Ovary (tissue), 3 donors: ENCODE results near the gene NPL.

ENCODE experiments used
- EP300 ChIP-seq: sonication (generic); formaldehyde crosslinking; IDR thresholded peaks from one replicate; pipeline ENCODE4 v1.6.1; 2017; ENCODE audit warnings: antibody characterized with exemption
- POLR2A ChIP-seq: fragments of 450-650 bp; IDR thresholded peaks from one replicate; pipeline ENCODE4 v1.6.1; 2017; ENCODE audit warnings: antibody characterized with exemption, mild to moderate bottlenecking, moderate library complexity
- TF ChIP-seq, protein P1 (sequence below), 3 donors: fragments of 450-650 bp in 2 of 3; fragments of 200-600 bp in 1 of 3; IDR thresholded peaks; one replicate each; pipeline versions ENCODE4 v1.5.1 to v1.8.0; 2016 to 2022; ENCODE audit warnings: antibody characterized with exemption in 3 of 3, mild to moderate bottlenecking in 1 of 3
- donor health status: DM: no; HTN: no; CAD: no.

GRCh38 chr1:182809414-182809957 lies 19.9 kb downstream of the NPL start:
- TF ChIP-seq, protein P1, sequence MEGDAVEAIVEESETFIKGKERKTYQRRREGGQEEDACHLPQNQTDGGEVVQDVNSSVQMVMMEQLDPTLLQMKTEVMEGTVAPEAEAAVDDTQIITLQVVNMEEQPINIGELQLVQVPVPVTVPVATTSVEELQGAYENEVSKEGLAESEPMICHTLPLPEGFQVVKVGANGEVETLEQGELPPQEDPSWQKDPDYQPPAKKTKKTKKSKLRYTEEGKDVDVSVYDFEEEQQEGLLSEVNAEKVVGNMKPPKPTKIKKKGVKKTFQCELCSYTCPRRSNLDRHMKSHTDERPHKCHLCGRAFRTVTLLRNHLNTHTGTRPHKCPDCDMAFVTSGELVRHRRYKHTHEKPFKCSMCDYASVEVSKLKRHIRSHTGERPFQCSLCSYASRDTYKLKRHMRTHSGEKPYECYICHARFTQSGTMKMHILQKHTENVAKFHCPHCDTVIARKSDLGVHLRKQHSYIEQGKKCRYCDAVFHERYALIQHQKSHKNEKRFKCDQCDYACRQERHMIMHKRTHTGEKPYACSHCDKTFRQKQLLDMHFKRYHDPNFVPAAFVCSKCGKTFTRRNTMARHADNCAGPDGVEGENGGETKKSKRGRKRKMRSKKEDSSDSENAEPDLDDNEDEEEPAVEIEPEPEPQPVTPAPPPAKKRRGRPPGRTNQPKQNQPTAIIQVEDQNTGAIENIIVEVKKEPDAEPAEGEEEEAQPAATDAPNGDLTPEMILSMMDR (IDR thresholded peaks at IDR 0.05) = no peak
- no peak for TF ChIP-seq POLR2A
- no peak for TF ChIP-seq EP300
